HepG2 (cell line): ENCODE measurements around the gene GGNBP2. TPM values are rescaled to one million over a fixed set of nuclear protein-coding genes. Genes with fewer than 3 reads are reported as not detected.

Experiments used
- ELF1 ChIP-seq: sonication (generic); formaldehyde crosslinking; IDR thresholded peaks from 2 replicates; pipeline ENCODE4 v1.4.0; 2020; ENCODE audit warnings: missing genetic modification reagents
- FOXA1 ChIP-seq, 2 experiments: fragments of 450-650 bp in 1 of 2; sonication (generic) in 1 of 2; formaldehyde crosslinking in 1 of 2; IDR thresholded peaks; 2 replicates each; pipeline versions ENCODE4 v1.4.0 to v1.6.1; 2016 to 2020; ENCODE audit warnings: missing genetic modification reagents in 1 of 2
- MTF2 ChIP-seq: sonication (generic); formaldehyde crosslinking; IDR thresholded peaks from 2 replicates; pipeline ENCODE4 v1.5.0; 2020; ENCODE audit warnings: missing genetic modification reagents, borderline replicate concordance
- ONECUT2 ChIP-seq: sonication (generic); formaldehyde crosslinking; IDR thresholded peaks from 2 replicates; pipeline ENCODE4 v1.4.0; 2020; ENCODE audit warnings: missing genetic modification reagents
- PAXIP1 ChIP-seq: sonication (generic); formaldehyde crosslinking; conservative IDR thresholded peaks from 2 replicates; pipeline ENCODE4 v1.4.0; 2020; ENCODE audit warnings: mild to moderate bottlenecking, missing genetic modification reagents, moderate library complexity
- RARA ChIP-seq: IDR thresholded peaks from 2 replicates; pipeline ENCODE4 v1.6.1; 2016; ENCODE audit warnings: missing genetic modification reagents, missing compliant biosample characterization
- ZBED4 ChIP-seq: sonication (generic); formaldehyde crosslinking; IDR thresholded peaks from 2 replicates; pipeline ENCODE4 v1.4.0; 2020; ENCODE audit warnings: missing genetic modification reagents, borderline replicate concordance
- polyA plus RNA-seq, 8 experiments: library from polyadenylated mRNA; depleted of rRNA in 3 of 8; stranded (reverse) in 7 of 8; unstranded in 1 of 8; fragments of >200 nt; fragmentation: Illumina TruSeq in 4 of 8; extraction: Trizol in 4 of 8; gene quantifications; 2 replicates each; pipeline versions ENCODE4 v1.2.1 to v1.2.3, GENCODE V29; 2011 to 2016; ENCODE audit warnings: low read depth in 4 of 8, missing spikeins in 1 of 8, mixed read lengths in 1 of 8; ENCODE audit not compliant: insufficient read depth in 1 of 8
- total RNA-seq, 5 experiments: library from RNA; depleted of rRNA; stranded (reverse); fragments of >200 nt; fragmentation: Illumina TruSeq; extraction: Trizol; gene quantifications; 2 replicates each; pipeline ENCODE4 v1.2.3, GENCODE V29; 2016; ENCODE audit warnings: low read depth in 1 of 5
- TF ChIP-seq, protein P1 (sequence below): sonication (generic); formaldehyde crosslinking; IDR thresholded peaks from 2 replicates; pipeline ENCODE4 v1.4.0; 2020; ENCODE audit warnings: missing genetic modification reagents
- TF ChIP-seq, protein P2 (sequence below): sonication (generic); formaldehyde crosslinking; IDR thresholded peaks from 2 replicates; pipeline ENCODE4 v1.4.0; 2020; ENCODE audit warnings: missing genetic modification reagents
- TF ChIP-seq, protein P3 (sequence below): IDR thresholded peaks from 2 replicates; pipeline ENCODE4 v1.6.1; 2016; ENCODE audit warnings: low read depth, missing genetic modification reagents, missing compliant biosample characterization

Gene GGNBP2
- total and polyA plus RNA-seq, 2 of the 13 experiments (the other 11 are each of a cell fraction or from before 2014, with no cell fraction given): 53.3 to 84.2 TPM

GRCh38 chr17:36601303-36602029 lies 56.7 kb downstream of the GGNBP2 start, which contains the start of gene MRM1 (continued):
- TF ChIP-seq ONECUT2 (CRISPR knock-in tag) (no peak), MTF2 (0 out of 2 replicates have a peak, but pooled peaks have one; percentile 63), ELF1 (CRISPR knock-in tag) (peak; percentile 99), ZBED4 (CRISPR knock-in tag) (peak; percentile 51; the same call in 1 of the 2 replicates), FOXA1 (IDR thresholded peaks at IDR 0.05) (no peak), FOXA1 (CRISPR knock-in tag; IDR thresholded peaks at IDR 0.05) (peak; percentile 5; the same call in 1 of the 2 replicates), PAXIP1 (CRISPR knock-in tag) (peak; percentile 42), RARA (CRISPR knock-in tag) (no peak)
- TF ChIP-seq, protein P1, sequence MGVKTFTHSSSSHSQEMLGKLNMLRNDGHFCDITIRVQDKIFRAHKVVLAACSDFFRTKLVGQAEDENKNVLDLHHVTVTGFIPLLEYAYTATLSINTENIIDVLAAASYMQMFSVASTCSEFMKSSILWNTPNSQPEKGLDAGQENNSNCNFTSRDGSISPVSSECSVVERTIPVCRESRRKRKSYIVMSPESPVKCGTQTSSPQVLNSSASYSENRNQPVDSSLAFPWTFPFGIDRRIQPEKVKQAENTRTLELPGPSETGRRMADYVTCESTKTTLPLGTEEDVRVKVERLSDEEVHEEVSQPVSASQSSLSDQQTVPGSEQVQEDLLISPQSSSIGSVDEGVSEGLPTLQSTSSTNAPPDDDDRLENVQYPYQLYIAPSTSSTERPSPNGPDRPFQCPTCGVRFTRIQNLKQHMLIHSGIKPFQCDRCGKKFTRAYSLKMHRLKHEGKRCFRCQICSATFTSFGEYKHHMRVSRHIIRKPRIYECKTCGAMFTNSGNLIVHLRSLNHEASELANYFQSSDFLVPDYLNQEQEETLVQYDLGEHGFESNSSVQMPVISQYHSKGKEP (CRISPR knock-in tag): no peak
- TF ChIP-seq, protein P2, sequence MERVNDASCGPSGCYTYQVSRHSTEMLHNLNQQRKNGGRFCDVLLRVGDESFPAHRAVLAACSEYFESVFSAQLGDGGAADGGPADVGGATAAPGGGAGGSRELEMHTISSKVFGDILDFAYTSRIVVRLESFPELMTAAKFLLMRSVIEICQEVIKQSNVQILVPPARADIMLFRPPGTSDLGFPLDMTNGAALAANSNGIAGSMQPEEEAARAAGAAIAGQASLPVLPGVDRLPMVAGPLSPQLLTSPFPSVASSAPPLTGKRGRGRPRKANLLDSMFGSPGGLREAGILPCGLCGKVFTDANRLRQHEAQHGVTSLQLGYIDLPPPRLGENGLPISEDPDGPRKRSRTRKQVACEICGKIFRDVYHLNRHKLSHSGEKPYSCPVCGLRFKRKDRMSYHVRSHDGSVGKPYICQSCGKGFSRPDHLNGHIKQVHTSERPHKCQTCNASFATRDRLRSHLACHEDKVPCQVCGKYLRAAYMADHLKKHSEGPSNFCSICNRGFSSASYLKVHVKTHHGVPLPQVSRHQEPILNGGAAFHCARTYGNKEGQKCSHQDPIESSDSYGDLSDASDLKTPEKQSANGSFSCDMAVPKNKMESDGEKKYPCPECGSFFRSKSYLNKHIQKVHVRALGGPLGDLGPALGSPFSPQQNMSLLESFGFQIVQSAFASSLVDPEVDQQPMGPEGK (CRISPR knock-in tag): peak; percentile 75
- TF ChIP-seq, protein P3, sequence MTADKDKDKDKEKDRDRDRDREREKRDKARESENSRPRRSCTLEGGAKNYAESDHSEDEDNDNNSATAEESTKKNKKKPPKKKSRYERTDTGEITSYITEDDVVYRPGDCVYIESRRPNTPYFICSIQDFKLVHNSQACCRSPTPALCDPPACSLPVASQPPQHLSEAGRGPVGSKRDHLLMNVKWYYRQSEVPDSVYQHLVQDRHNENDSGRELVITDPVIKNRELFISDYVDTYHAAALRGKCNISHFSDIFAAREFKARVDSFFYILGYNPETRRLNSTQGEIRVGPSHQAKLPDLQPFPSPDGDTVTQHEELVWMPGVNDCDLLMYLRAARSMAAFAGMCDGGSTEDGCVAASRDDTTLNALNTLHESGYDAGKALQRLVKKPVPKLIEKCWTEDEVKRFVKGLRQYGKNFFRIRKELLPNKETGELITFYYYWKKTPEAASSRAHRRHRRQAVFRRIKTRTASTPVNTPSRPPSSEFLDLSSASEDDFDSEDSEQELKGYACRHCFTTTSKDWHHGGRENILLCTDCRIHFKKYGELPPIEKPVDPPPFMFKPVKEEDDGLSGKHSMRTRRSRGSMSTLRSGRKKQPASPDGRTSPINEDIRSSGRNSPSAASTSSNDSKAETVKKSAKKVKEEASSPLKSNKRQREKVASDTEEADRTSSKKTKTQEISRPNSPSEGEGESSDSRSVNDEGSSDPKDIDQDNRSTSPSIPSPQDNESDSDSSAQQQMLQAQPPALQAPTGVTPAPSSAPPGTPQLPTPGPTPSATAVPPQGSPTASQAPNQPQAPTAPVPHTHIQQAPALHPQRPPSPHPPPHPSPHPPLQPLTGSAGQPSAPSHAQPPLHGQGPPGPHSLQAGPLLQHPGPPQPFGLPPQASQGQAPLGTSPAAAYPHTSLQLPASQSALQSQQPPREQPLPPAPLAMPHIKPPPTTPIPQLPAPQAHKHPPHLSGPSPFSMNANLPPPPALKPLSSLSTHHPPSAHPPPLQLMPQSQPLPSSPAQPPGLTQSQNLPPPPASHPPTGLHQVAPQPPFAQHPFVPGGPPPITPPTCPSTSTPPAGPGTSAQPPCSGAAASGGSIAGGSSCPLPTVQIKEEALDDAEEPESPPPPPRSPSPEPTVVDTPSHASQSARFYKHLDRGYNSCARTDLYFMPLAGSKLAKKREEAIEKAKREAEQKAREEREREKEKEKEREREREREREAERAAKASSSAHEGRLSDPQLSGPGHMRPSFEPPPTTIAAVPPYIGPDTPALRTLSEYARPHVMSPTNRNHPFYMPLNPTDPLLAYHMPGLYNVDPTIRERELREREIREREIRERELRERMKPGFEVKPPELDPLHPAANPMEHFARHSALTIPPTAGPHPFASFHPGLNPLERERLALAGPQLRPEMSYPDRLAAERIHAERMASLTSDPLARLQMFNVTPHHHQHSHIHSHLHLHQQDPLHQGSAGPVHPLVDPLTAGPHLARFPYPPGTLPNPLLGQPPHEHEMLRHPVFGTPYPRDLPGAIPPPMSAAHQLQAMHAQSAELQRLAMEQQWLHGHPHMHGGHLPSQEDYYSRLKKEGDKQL (CRISPR knock-in tag): no peak
